ENCODE results near the gene KRTAP5-11.
"Not testable (repeated sequence)": the region's sequence is repeated elsewhere in the genome, so short reads cannot be mapped to it uniquely, and the experiment has no call there.

- not testable (repeated sequence) for TF ChIP-seq EZH2 (IDR thresholded peaks at IDR 0.05; ENCODE audit: borderline replicate concordance, low read length); CTCF (IDR thresholded peaks at IDR 0.05; ENCODE audit: low read length)
Observed at GRCh38 chr11:71582969-71583368, 294 bp upstream of the KRTAP5-11 start.
